GM23248 (cell line): ENCODE measurements around the gene PALM3. TPM values are rescaled to one million over a fixed set of nuclear protein-coding genes. Genes with fewer than 3 reads are reported as not detected.
A peak's percentile ranks its signal among the peaks of the same experiment; 100 is the strongest.
"Not testable (repeated sequence)": the region's sequence is repeated elsewhere in the genome, so short reads cannot be mapped to it uniquely, and the experiment has no call there.

ENCODE experiments used
- DNase-seq: peaks from one replicate; pipeline ENCODE4 v3.0.0-alpha.2; 2015
- H2AFZ ChIP-seq: fragments of 200-600 bp; sonication (generic); 2 replicates; pipeline ENCODE4 v1.6.1; 2016; ENCODE audit warnings: antibody characterized with exemption
- H3F3A ChIP-seq: fragments of 200-600 bp; sonication (generic); 2 replicates; pipeline ENCODE4 v1.6.1; 2016; ENCODE audit warnings: mild to moderate bottlenecking, antibody characterized with exemption, mixed run types; ENCODE audit not compliant: insufficient read depth
- H3K27ac ChIP-seq: fragments of 200-600 bp; sonication (generic); 2 replicates; pipeline ENCODE4 v1.5.1; 2016; ENCODE audit warnings: mild to moderate bottlenecking
- H3K27me3 ChIP-seq: fragments of 200-600 bp; sonication (generic); replicated peaks from 2 replicates; pipeline ENCODE4 v1.6.1; 2016; ENCODE audit warnings: mild to moderate bottlenecking; ENCODE audit not compliant: insufficient read depth
- H3K36me3 ChIP-seq: fragments of 200-600 bp; sonication (generic); 2 replicates; pipeline ENCODE4 v1.6.1; 2016; ENCODE audit warnings: low read depth, mild to moderate bottlenecking
- H3K4me1 ChIP-seq: fragments of 200-600 bp; sonication (generic); 2 replicates; pipeline ENCODE4 v1.6.1; 2016; ENCODE audit warnings: mild to moderate bottlenecking; ENCODE audit not compliant: insufficient read depth
- H3K4me2 ChIP-seq: fragments of 200-600 bp; sonication (generic); one replicate; pipeline ENCODE4 v1.6.1; 2016; ENCODE audit warnings: mild to moderate bottlenecking; ENCODE audit not compliant: unreplicated experiment
- H3K4me3 ChIP-seq: fragments of 200-600 bp; sonication (generic); 2 replicates; pipeline ENCODE4 v1.5.1; 2016; ENCODE audit warnings: mild to moderate bottlenecking
- H3K79me2 ChIP-seq: fragments of 200-600 bp; sonication (generic); 2 replicates; pipeline ENCODE4 v1.6.1; 2016; ENCODE audit warnings: mild to moderate bottlenecking; ENCODE audit not compliant: insufficient read depth
- H3K9ac ChIP-seq: fragments of 200-600 bp; sonication (generic); 2 replicates; pipeline ENCODE4 v1.6.1; 2016; ENCODE audit warnings: mild to moderate bottlenecking
- H3K9me2 ChIP-seq: fragments of 200-600 bp; sonication (generic); 2 replicates; pipeline ENCODE4 v1.6.1; 2016; ENCODE audit warnings: mixed run types, mild to moderate bottlenecking, moderate library complexity; ENCODE audit not compliant: insufficient read depth
- H3K9me3 ChIP-seq: fragments of 200-600 bp; sonication (generic); one replicate; pipeline ENCODE4 v1.6.1; 2017; ENCODE audit warnings: low read depth
- H4K20me1 ChIP-seq: fragments of 200-600 bp; sonication (generic); 2 replicates; pipeline ENCODE4 v1.6.0; 2016; ENCODE audit not compliant: insufficient read depth
- EZH2 ChIP-seq: fragments of 200-600 bp; sonication (generic); IDR thresholded peaks from 2 replicates; pipeline ENCODE4 v1.6.1; 2018; ENCODE audit warnings: antibody characterized with exemption, mild to moderate bottlenecking; ENCODE audit not compliant: insufficient read depth, poor library complexity, severe bottlenecking
- EZH2phosphoT487 ChIP-seq: fragments of 200-600 bp; sonication (generic); IDR thresholded peaks from 2 replicates; pipeline ENCODE4 v1.6.1; 2018; ENCODE audit warnings: antibody characterized with exemption, moderate library complexity, mild to moderate bottlenecking, low read depth; ENCODE audit not compliant: insufficient read depth
- WGBS, 2 experiments: methylation state at CpG; one replicate each; pipeline ENCODE4 v1.1.6; 2015 to 2017; ENCODE audit warnings: low lambda C conversion rate in 2 of 2, low coverage in 1 of 2; ENCODE audit errors: missing lambda C conversion rate in 2 of 2; 5-methylcytosine and 5-hydroxymethylcytosine counted together
- in situ Hi-C: fragments of 300-500 bp; cut with MboI; formaldehyde crosslinking; loops from 2 replicates; pipeline ENCODE4 v1.15.0; 2020
- polyA plus RNA-seq: library from polyadenylated mRNA; unstranded; fragments of >200 nt; fragmentation: Nextera tagmentation; extraction: Ambion mirVana; gene quantifications from 2 replicates; pipeline ENCODE4 v1.2.1, GENCODE V29; 2016
- total RNA-seq: library from RNA; depleted of rRNA; stranded (reverse); fragments of >200 nt; shearing (Covaris generic); gene quantifications from 2 replicates; pipeline ENCODE4 v1.2.3, GENCODE V29; 2014

The PALM3 gene
- total and polyA plus RNA-seq, 2 experiments from 2014 or later, result 0.15 TPM; not detected in 1

GRCh38 chr19:14039181-14039580, 22.7 kb downstream of the PALM3 start:
- WGBS, 2 experiments, result 91 to 94% methylated on average over 7 of the region's 7 CpGs
- Histone ChIP-seq H3K36me3 (no peaks in the 10 kb centered on the region), H3F3A (no peaks in the 10 kb centered on the region), H4K20me1 (no peaks in the 10 kb centered on the region), H3K79me2 (no peaks in the 10 kb centered on the region), H3K4me2 (no peak overlapping the region), H3K4me3 (no peak overlapping the region), H3K27me3 (no peaks in the 10 kb centered on the region), H3K9me2 (no peaks in the 10 kb centered on the region), H3K27ac (no peak overlapping the region), H3K4me1 (peaks cover 14% of the 10 kb centered on the region; the same call in 1 of the 2 replicates), H3K9ac (no peak overlapping the region), H3K9me3 (no peaks in the 10 kb centered on the region), H2AFZ (no peak overlapping the region)
- in situ Hi-C loops, result no loop called here
- TF ChIP-seq EZH2phosphoT487 (no peak), EZH2 (no peak)
- no peak for DNase-seq

GRCh38 chr19:14035706-14036105, 26.2 kb downstream of the PALM3 start:
- no peaks in the 10 kb centered on the region for H3K79me2 ChIP-seq
- 21 to 28% methylated on average over 6 to 7 of the region's 7 CpGs for WGBS, 2 experiments
- H3K4me2 ChIP-seq, result no peak overlapping the region
- no peaks in the 10 kb centered on the region for H3K36me3 ChIP-seq
- H2AFZ ChIP-seq, result no peak overlapping the region
- in situ Hi-C loops, result no loop called here
- no peaks in the 10 kb centered on the region for H3K9me3 ChIP-seq
- no peak overlapping the region for H3K9ac ChIP-seq
- peak overlapping the region; percentile 5; the same call in 1 of the 2 replicates for H3K27ac ChIP-seq
- no peaks in the 10 kb centered on the region for H3K9me2 ChIP-seq
- no peaks in the 10 kb centered on the region for H3F3A ChIP-seq
- H3K27me3 ChIP-seq, result no peaks in the 10 kb centered on the region
- peak; percentile 43 for DNase-seq
- no peaks in the 10 kb centered on the region for H4K20me1 ChIP-seq
- no peak overlapping the region for H3K4me3 ChIP-seq
- TF ChIP-seq EZH2phosphoT487 (no peak), EZH2 (no peak)
- peaks cover 8% of the 10 kb centered on the region; the same call in 1 of the 2 replicates for H3K4me1 ChIP-seq

- 81 to 86% methylated on average over 12 of the region's 12 CpGs for WGBS, 2 experiments
- H3K79me2 ChIP-seq, H3K4me2 ChIP-seq, H3K4me3 ChIP-seq, H3K27ac ChIP-seq, H4K20me1 ChIP-seq, H2AFZ ChIP-seq, H3K36me3 ChIP-seq, H3F3A ChIP-seq, H3K9me3 ChIP-seq, H3K9me2 ChIP-seq, in situ Hi-C loops, H3K9ac ChIP-seq, H3K27me3 ChIP-seq, H3K4me1 ChIP-seq: not testable (repeated sequence)
- DNase-seq, result peak; percentile 37
These were observed 26.7 kb downstream of the PALM3 start for GRCh38 chr19:14035159-14035558.

- no peak for TF ChIP-seq EZH2phosphoT487
- no peak for TF ChIP-seq EZH2
- Histone ChIP-seq H3K27me3 (no peaks in the 10 kb centered on the region), H3K27ac (no peak overlapping the region), H3K9me3 (no peaks in the 10 kb centered on the region), H3K4me1 (peaks cover 8% of the 10 kb centered on the region; the same call in 1 of the 2 replicates), H3K4me2 (no peak overlapping the region), H3K9ac (no peak overlapping the region), H3K4me3 (no peak overlapping the region), H3F3A (no peaks in the 10 kb centered on the region), H2AFZ (no peak overlapping the region), H3K9me2 (no peaks in the 10 kb centered on the region), H3K36me3 (no peaks in the 10 kb centered on the region), H4K20me1 (no peaks in the 10 kb centered on the region), H3K79me2 (no peaks in the 10 kb centered on the region)
- in situ Hi-C loops, result no loop called here
- peak; percentile 36 for DNase-seq
- 96 to 100% methylated on average over 2 of the region's 2 CpGs for WGBS, 2 experiments
These were observed 27.9 kb downstream of the PALM3 start for GRCh38 chr19:14033946-14034345.

- Histone ChIP-seq H3K36me3 (no peaks in the 10 kb centered on the region), H2AFZ (peak within 1 kb of the TSS; percentile 93), H3K27me3 (no peaks in the 10 kb centered on the region), H4K20me1 (no peaks in the 10 kb centered on the region), H3F3A (no peaks in the 10 kb centered on the region), H3K9me3 (no peaks in the 10 kb centered on the region), H3K9me2 (no peaks in the 10 kb centered on the region), H3K4me1 (peaks cover 8% of the 10 kb centered on the region; the same call in 1 of the 2 replicates), H3K4me2 (peak within 1 kb of the TSS; percentile 86), H3K9ac (peak within 1 kb of the TSS; percentile 66), H3K27ac (no peak within 1 kb of the TSS), H3K4me3 (peak within 1 kb of the TSS; percentile 81), H3K79me2 (no peaks in the 10 kb centered on the region)
- peak; percentile 68 for DNase-seq
- 1% methylated on average over 51 to 52 of the region's 63 CpGs for WGBS, 2 experiments
- no peak for TF ChIP-seq EZH2
- no peak for TF ChIP-seq EZH2phosphoT487
- in situ Hi-C loops, result no loop called here
These were observed 30.0 kb downstream of the PALM3 start, which contains the start of gene IL27RA for GRCh38 chr19:14031719-14032480. TSS of gene IL27RA (plus strand) at chr19:14031762. CDS start at chr19:14031873, 111 bp downstream.
